ENCODE results near the gene NCAM1. TPM values are rescaled to one million over a fixed set of nuclear protein-coding genes. Genes with fewer than 3 reads are reported as not detected.

NCAM1 gene
- total RNA-seq, 4 donors from 2014 or later: 12.8 to 27.7 (median 15.7) TPM

- in situ Hi-C loops (cut with MboI; ENCODE audit: low sequenced_read_pairs in 4 of 4) (loop anchor here in 2 of 4 donors (10.0 kb wide), 2 partner anchors 419 to 479 kb away; no protein-coding TSS in a partner anchor), intact Hi-C loops (cut with DNase I; ENCODE audit: low total_unique reads) (loop anchor here (10.0 kb wide), 4 partner anchors 1031 to 1441 kb away; partner anchors contain the start of genes ALG9, CFAP68, FDXACB1 and PTS)
- no peaks in the 10 kb centered on the region for H3K27me3 ChIP-seq
- no peak for ATAC-seq
- H3K36me3 ChIP-seq: peaks cover 0 to 5% of the 10 kb centered on the region in 2 donors
- peaks cover 8 to 18% of the 10 kb centered on the region in 2 donors for H3K4me1 ChIP-seq
- no peak overlapping the region for H3K4me3 ChIP-seq
- H3K27ac ChIP-seq: no peak overlapping the region
- DNase-seq: no peak
- TF ChIP-seq POLR2A (IDR thresholded peaks at IDR 0.05): no peak
- TF ChIP-seq, protein P1, sequence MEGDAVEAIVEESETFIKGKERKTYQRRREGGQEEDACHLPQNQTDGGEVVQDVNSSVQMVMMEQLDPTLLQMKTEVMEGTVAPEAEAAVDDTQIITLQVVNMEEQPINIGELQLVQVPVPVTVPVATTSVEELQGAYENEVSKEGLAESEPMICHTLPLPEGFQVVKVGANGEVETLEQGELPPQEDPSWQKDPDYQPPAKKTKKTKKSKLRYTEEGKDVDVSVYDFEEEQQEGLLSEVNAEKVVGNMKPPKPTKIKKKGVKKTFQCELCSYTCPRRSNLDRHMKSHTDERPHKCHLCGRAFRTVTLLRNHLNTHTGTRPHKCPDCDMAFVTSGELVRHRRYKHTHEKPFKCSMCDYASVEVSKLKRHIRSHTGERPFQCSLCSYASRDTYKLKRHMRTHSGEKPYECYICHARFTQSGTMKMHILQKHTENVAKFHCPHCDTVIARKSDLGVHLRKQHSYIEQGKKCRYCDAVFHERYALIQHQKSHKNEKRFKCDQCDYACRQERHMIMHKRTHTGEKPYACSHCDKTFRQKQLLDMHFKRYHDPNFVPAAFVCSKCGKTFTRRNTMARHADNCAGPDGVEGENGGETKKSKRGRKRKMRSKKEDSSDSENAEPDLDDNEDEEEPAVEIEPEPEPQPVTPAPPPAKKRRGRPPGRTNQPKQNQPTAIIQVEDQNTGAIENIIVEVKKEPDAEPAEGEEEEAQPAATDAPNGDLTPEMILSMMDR (IDR thresholded peaks at IDR 0.05 in 4 of 5, conservative IDR thresholded peaks at IDR 0.05 in 1 of 5): no peak
- H3K9me3 ChIP-seq: no peaks in the 10 kb centered on the region
Observed at GRCh38 chr11:113316256-113316655, 355.0 kb downstream of the NCAM1 start.

DNA sequence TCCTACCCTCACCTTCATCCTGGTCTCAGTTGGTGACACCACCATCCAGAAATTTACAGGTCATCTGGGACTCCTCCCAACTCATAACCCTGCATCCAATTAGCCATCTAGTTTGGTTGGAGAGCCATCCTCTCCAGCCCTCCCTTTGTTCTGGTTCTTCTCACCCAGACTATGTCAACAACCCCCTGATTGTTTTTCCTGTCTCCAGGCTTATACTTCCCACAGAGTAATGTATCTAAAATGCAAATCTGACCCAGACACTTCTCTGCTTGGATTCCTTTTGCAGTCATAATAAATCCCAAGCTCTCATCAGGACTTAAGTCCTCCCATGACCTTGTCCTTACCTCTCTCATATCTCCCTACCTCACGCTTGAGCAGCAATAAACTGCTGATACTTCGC is 356.1 kb downstream of the NCAM1 start:
- Histone ChIP-seq H3K36me3 (peaks cover 0 to 5% of the 10 kb centered on the region in 2 donors), H3K9me3 (no peaks in the 10 kb centered on the region), H3K4me3 (no peak overlapping the region), H3K4me1 (peaks cover 8 to 18% of the 10 kb centered on the region in 2 donors), H3K27ac (no peak overlapping the region), H3K27me3 (no peaks in the 10 kb centered on the region)
- ATAC-seq (no peak), DNase-seq (no peak)
- TF ChIP-seq, protein P1 (IDR thresholded peaks at IDR 0.05 in 4 of 5, conservative IDR thresholded peaks at IDR 0.05 in 1 of 5): no peak
- no peak for TF ChIP-seq POLR2A (IDR thresholded peaks at IDR 0.05)
- intact Hi-C loops (cut with DNase I; ENCODE audit: low total_unique reads): loop anchor here (10.0 kb wide), 4 partner anchors 1033 to 1443 kb away; partner anchors contain the start of genes ALG9, CFAP68, FDXACB1 and PTS
- in situ Hi-C loops (cut with MboI; ENCODE audit: low sequenced_read_pairs in 4 of 4): loop anchor here in 2 of 4 donors (10.0 kb wide), 2 partner anchors 417 to 477 kb away; no protein-coding TSS in a partner anchor

- in situ Hi-C loops (cut with MboI; ENCODE audit: low sequenced_read_pairs in 4 of 4): loop anchor here in 2 of 4 donors (10.0 kb wide), 2 partner anchors 416 to 476 kb away; no protein-coding TSS in a partner anchor
- Histone ChIP-seq H3K27me3 (no peaks in the 10 kb centered on the region), H3K4me3 (no peak overlapping the region), H3K9me3 (no peaks in the 10 kb centered on the region), H3K36me3 (peaks cover 0 to 12% of the 10 kb centered on the region in 2 donors), H3K27ac (no peak overlapping the region), H3K4me1 (peaks cover 8 to 12% of the 10 kb centered on the region in 2 donors)
- TF ChIP-seq POLR2A (IDR thresholded peaks at IDR 0.05): no peak
- TF ChIP-seq, protein P1 (IDR thresholded peaks at IDR 0.05 in 4 of 5, conservative IDR thresholded peaks at IDR 0.05 in 1 of 5): no peak
- ATAC-seq (no peak), DNase-seq (no peak)
- intact Hi-C loops (cut with DNase I; ENCODE audit: low total_unique reads): loop anchor here (10.0 kb wide), 4 partner anchors 1034 to 1444 kb away; partner anchors contain the start of genes ALG9, CFAP68, FDXACB1 and PTS
Observed at GRCh38 chr11:113319085-113319484, 357.9 kb downstream of the NCAM1 start.

DNA sequence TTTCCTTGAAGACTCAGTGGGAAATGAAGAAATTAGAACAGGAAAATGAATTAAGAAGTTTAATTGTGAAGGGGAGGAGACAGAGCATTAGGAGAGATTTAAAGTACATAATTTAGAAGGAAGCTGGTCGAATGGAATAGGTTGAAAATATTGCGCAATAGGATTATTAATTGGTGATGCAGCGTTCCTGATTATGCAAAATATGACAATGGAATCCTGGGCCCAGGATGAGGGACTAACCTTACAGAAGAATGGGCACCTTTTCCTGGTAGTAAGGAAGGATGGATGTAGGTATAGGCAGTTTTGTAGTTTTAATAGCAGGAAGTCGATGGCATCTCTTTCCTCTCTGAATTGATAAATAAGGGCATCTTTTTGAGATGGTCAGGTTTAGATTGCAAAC is 360.9 kb downstream of the NCAM1 start:
- intact Hi-C loops (cut with DNase I; ENCODE audit: low total_unique reads) (no loop called here), in situ Hi-C loops (cut with MboI; ENCODE audit: low sequenced_read_pairs in 4 of 4) (no loop called here)
- no peak overlapping the region for H3K4me3 ChIP-seq
- no peaks in the 10 kb centered on the region for H3K27me3 ChIP-seq
- H3K9me3 ChIP-seq: no peaks in the 10 kb centered on the region
- no peak overlapping the region for H3K27ac ChIP-seq
- no peak for TF ChIP-seq POLR2A (IDR thresholded peaks at IDR 0.05)
- TF ChIP-seq, protein P1 (IDR thresholded peaks at IDR 0.05 in 4 of 5, conservative IDR thresholded peaks at IDR 0.05 in 1 of 5): no peak
- no peaks in the 10 kb centered on the region for H3K4me1 ChIP-seq
- peaks cover 0 to 35% of the 10 kb centered on the region in 2 donors for H3K36me3 ChIP-seq
- no peak for ATAC-seq
- no peak for DNase-seq

Measured in gastrocnemius medialis (tissue), 4 donors.